Esophagus muscularis mucosa (tissue), 4 donors: Measurements from ENCODE around the gene COPRS. TPM values are rescaled to one million over a fixed set of nuclear protein-coding genes. Genes with fewer than 3 reads are reported as not detected.
A peak's percentile ranks its signal among the peaks of the same experiment; 100 is the strongest.

ENCODE experiments used
- DNase-seq: peaks from one replicate; pipeline ENCODE4 v3.0.0-alpha.2; 2017; ENCODE audit errors: extremely low spot score
- H3K27ac ChIP-seq, 4 donors: fragments of 200-600 bp; sonication (generic); replicated peaks in 1 of 4; 1 replicate in 3 of 4; 2 replicates in 1 of 4; pipeline ENCODE4 v1.5.1; 2016 to 2019; ENCODE audit warnings: mild to moderate bottlenecking in 1 of 4
- H3K27me3 ChIP-seq, 4 donors: fragments of 200-600 bp; sonication (generic); one replicate each; pipeline versions ENCODE4 v1.5.1 to v1.6.0; 2016 to 2019
- H3K36me3 ChIP-seq, 4 donors: fragments of 200-600 bp; sonication (generic); one replicate each; pipeline ENCODE4 v1.5.1; 2016 to 2019
- H3K4me1 ChIP-seq, 4 donors: fragments of 200-600 bp; sonication (generic); one replicate each; pipeline ENCODE4 v1.5.1; 2016 to 2019
- H3K4me3 ChIP-seq, 4 donors: fragments of 200-600 bp; sonication (generic); 1 replicate in 2 of 4; 2 replicates in 2 of 4; pipeline ENCODE4 v1.5.1; 2016 to 2019; ENCODE audit warnings: mild to moderate bottlenecking in 4 of 4, moderate library complexity in 1 of 4
- H3K9me3 ChIP-seq, 4 donors: fragments of 200-600 bp; sonication (generic); 1 replicate in 3 of 4; 2 replicates in 1 of 4; pipeline ENCODE4 v1.5.1; 2016 to 2019
- CTCF ChIP-seq, 3 experiments: fragments of 200-600 bp in 2 of 3; fragments of 450-650 bp in 1 of 3; sonication (generic) in 2 of 3; IDR thresholded peaks; one replicate each; pipeline ENCODE4 v1.5.1; 2017 to 2019; ENCODE audit warnings: antibody characterized with exemption in 3 of 3, mild to moderate bottlenecking in 2 of 3, moderate library complexity in 1 of 3
- EP300 ChIP-seq: sonication (generic); formaldehyde crosslinking; IDR thresholded peaks from one replicate; pipeline ENCODE4 v1.6.1; 2017; ENCODE audit warnings: antibody characterized with exemption
- POLR2A ChIP-seq: fragments of 450-650 bp; IDR thresholded peaks from one replicate; pipeline ENCODE4 v1.6.1; 2017; ENCODE audit warnings: antibody characterized with exemption, moderate library complexity, mild to moderate bottlenecking, low read depth
- POLR2AphosphoS5 ChIP-seq, 2 donors: sonication (generic); formaldehyde crosslinking; IDR thresholded peaks; one replicate each; pipeline ENCODE4 v1.6.1; 2017; ENCODE audit warnings: antibody characterized with exemption in 2 of 2
- WGBS: methylation state at CpG from one replicate; pipeline ENCODE4 v1.1.5; 2018; 5-methylcytosine and 5-hydroxymethylcytosine counted together
- intact Hi-C: fragments of 100-400 bp; cut with DNase I; formaldehyde crosslinking; loops from one replicate; pipeline ENCODE4 v1.15.1; 2023
- total RNA-seq, 4 donors: library from RNA; depleted of rRNA; stranded (reverse); fragments of >200 nt; gene quantifications; one replicate each; pipeline versions ENCODE4 v1.1.0 to v1.2.1, GENCODE V29; 2016

Gene COPRS
- total RNA-seq, 4 donors from 2014 or later, result 123 to 141 (median 129) TPM

- Histone ChIP-seq H3K9me3 (no peaks in the 10 kb centered on the region), H3K4me1 (peaks cover 6 to 26% (median 21%) of the 10 kb centered on the region in 4 donors), H3K36me3 (peaks cover 22 to 36% (median 32%) of the 10 kb centered on the region in 4 donors), H3K27me3 (no peaks in the 10 kb centered on the region), H3K4me3 (peak overlapping the region; percentile 67 to 88 (median 78)), H3K27ac (peak overlapping the region; percentile 60 to 84 (median 71))
- TF ChIP-seq POLR2A (no peak), CTCF (IDR thresholded peaks at IDR 0.05) (no peak), EP300 (no peak)
- 10% methylated on average over 5 of the region's 5 CpGs for WGBS
- intact Hi-C loops, result no loop called here
- no peak for DNase-seq
Observed at GRCh38 chr17:31900877-31901276, 41.8 kb upstream of the COPRS start.

DNA sequence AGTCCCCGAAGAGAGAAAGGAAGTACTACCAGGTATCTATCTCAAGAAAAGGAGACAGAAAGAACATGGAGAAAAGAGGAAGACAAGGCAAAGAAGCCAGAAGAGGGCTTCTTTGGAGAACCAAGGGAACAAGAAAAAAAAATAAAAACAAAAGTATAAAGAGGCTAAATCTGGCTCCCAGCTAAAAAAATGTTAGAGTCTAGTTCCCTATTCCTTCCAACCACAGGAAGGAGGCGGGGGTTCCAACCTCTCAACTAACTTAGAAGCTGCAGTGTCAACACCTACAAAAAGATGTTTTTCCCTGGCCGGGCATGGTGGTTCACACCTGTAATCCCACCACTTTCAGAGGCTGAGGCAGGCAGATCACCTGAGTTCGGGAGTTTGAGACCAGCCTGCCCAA, 29.1 kb upstream of the COPRS start:
- no peaks in the 10 kb centered on the region for H3K27me3 ChIP-seq
- H3K4me3 ChIP-seq, result no peak overlapping the region
- DNase-seq, result no peak
- TF ChIP-seq POLR2AphosphoS5 (IDR thresholded peaks at IDR 0.05) (no peak), CTCF (IDR thresholded peaks at IDR 0.05) (no peak), POLR2A (no peak), EP300 (no peak)
- H3K36me3 ChIP-seq, result peaks cover 80 to 100% (median 96%) of the 10 kb centered on the region in 4 donors
- no peaks in the 10 kb centered on the region for H3K9me3 ChIP-seq
- no peaks in the 10 kb centered on the region for H3K4me1 ChIP-seq
- WGBS, result 81% methylated on average over 4 of the region's 4 CpGs
- H3K27ac ChIP-seq, result no peak overlapping the region
- intact Hi-C loops, result no loop called here

DNA sequence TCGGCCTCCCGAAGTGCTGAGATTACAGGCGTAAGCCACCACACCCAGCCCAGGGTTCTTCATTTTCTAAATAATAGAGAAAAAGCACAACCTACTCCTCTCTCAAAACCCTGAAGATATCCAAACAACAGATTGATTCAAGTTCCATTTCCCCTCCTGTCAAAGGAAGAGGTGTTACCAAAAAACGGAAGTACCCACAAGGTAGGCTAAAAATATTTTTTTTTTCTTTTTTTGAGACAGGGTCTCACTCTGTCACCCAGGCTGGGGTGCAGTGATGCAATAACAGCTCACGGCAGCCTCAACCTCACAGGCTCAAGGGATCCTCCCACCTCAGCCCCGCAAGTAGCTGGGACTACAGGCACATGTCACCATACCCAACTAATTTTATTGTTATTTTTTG, 23.5 kb upstream of the COPRS start:
- 80% methylated on average over 6 of the region's 6 CpGs for WGBS
- Histone ChIP-seq H3K27me3 (no peaks in the 10 kb centered on the region), H3K27ac (no peak overlapping the region), H3K4me1 (peaks cover 0 to 4% (median under 1%) of the 10 kb centered on the region in 4 donors), H3K4me3 (no peak overlapping the region), H3K9me3 (no peaks in the 10 kb centered on the region), H3K36me3 (peaks cover 86 to 100% (median 98%) of the 10 kb centered on the region in 4 donors)
- no peak for TF ChIP-seq POLR2AphosphoS5 (IDR thresholded peaks at IDR 0.05)
- TF ChIP-seq POLR2A, result no peak
- no peak for TF ChIP-seq CTCF (IDR thresholded peaks at IDR 0.05)
- TF ChIP-seq EP300, result no peak
- DNase-seq, result no peak
- intact Hi-C loops, result no loop called here

DNA sequence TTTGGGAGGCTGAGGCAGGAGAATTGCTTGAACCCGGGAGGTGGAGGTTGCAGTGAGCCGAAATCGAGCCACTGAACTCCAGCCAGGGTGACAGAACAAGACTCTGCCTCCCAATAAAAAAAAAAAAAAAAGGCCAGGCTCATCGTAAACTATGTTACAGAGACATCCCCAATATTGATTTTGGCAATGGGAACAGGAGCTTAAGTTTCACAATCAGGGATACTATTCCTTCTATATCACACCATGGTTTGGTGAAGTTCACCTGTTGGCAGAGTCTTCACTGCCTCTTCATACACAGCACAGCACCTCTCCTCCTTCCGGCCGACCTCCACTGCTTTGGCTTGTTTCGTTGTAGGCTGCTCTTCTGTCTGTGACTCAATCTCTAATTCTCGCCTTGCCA, 21.3 kb upstream of the COPRS start:
- Histone ChIP-seq H3K27ac (no peak overlapping the region), H3K36me3 (peaks cover 85 to 100% (median 98%) of the 10 kb centered on the region in 4 donors), H3K4me1 (peaks cover 0 to 5% (median 2%) of the 10 kb centered on the region in 4 donors), H3K4me3 (no peak overlapping the region), H3K27me3 (no peaks in the 10 kb centered on the region), H3K9me3 (no peaks in the 10 kb centered on the region)
- no peak for DNase-seq
- TF ChIP-seq POLR2AphosphoS5 (IDR thresholded peaks at IDR 0.05), result no peak
- no peak for TF ChIP-seq EP300
- TF ChIP-seq CTCF (IDR thresholded peaks at IDR 0.05), result no peak
- no peak for TF ChIP-seq POLR2A
- 95% methylated on average over 8 of the region's 8 CpGs for WGBS
- intact Hi-C loops, result no loop called here

- H3K36me3 ChIP-seq, result peaks cover 82 to 100% (median 98%) of the 10 kb centered on the region in 4 donors
- no peak for DNase-seq
- peaks cover 0 to 5% (median 2%) of the 10 kb centered on the region in 4 donors for H3K4me1 ChIP-seq
- intact Hi-C loops, result no loop called here
- no peaks in the 10 kb centered on the region for H3K27me3 ChIP-seq
- H3K9me3 ChIP-seq, result no peaks in the 10 kb centered on the region
- TF ChIP-seq CTCF (IDR thresholded peaks at IDR 0.05), result no peak
- TF ChIP-seq POLR2AphosphoS5 (IDR thresholded peaks at IDR 0.05), result no peak
- no peak for TF ChIP-seq POLR2A
- TF ChIP-seq EP300, result no peak
- peak overlapping the region; percentile 9 to 43 (median 26) for H3K27ac ChIP-seq
- H3K4me3 ChIP-seq, result no peak overlapping the region
Observed at GRCh38 chr17:31878703-31879073, 19.6 kb upstream of the COPRS start.
